ENCODE measurements around the gene RRP8. TPM values are rescaled to one million over a fixed set of nuclear protein-coding genes. Genes with fewer than 3 reads are reported as not detected.

The RRP8 gene
- total RNA-seq, 1 experiment from 2014 or later, result 10.1 TPM

GRCh38 chr11:6587360-6587953, 16.0 kb downstream of the RRP8 start:
- H3K4me1 ChIP-seq (replicated peaks; ENCODE audit: insufficient read depth), result no peaks in the 10 kb centered on the region
- no TSS peak for BruUV-seq (replicated peaks)
- H3F3A ChIP-seq (ENCODE audit: insufficient read depth, low read depth), result no peaks in the 10 kb centered on the region
- TF ChIP-seq EZH2 (IDR thresholded peaks at IDR 0.05; ENCODE audit: low read depth), result no peak
- no peak for TF ChIP-seq CTCF (conservative IDR thresholded peaks at IDR 0.05)
- H3K79me2 ChIP-seq (ENCODE audit: low read depth), result no peaks in the 10 kb centered on the region
- no peak for DNase-seq
- H3K9me2 ChIP-seq (ENCODE audit: insufficient read depth), result no peaks in the 10 kb centered on the region
- ChIA-PET CTCF (no interaction called here), POLR2A (ENCODE audit: unreplicated experiment) (no interaction called here)
- no peak overlapping the region for H2AFZ ChIP-seq
- no peaks in the 10 kb centered on the region for H3K36me3 ChIP-seq (ENCODE audit: low read depth)
- no peak overlapping the region for H3K4me2 ChIP-seq
- no peak overlapping the region for H3K27ac ChIP-seq
- no peak overlapping the region for H3K4me3 ChIP-seq
- H3K27me3 ChIP-seq (ENCODE audit: insufficient read depth, low read depth), result no peaks in the 10 kb centered on the region
- no peaks in the 10 kb centered on the region for H4K20me1 ChIP-seq (ENCODE audit: insufficient read depth)
- intact Hi-C loops (cut with micrococcal nuclease; ENCODE audit: unreplicated experiment), result no loop called here
- H3K9me3 ChIP-seq (ENCODE audit: insufficient read depth, low read depth), result no peaks in the 10 kb centered on the region; the same call in 1 of the 2 replicates

- no peak for DNase-seq
- TF ChIP-seq CTCF (conservative IDR thresholded peaks at IDR 0.05), result no peak
- no peak for TF ChIP-seq EZH2 (IDR thresholded peaks at IDR 0.05; ENCODE audit: low read depth)
- Histone ChIP-seq H3K27ac (no peak overlapping the region), H3K27me3 (ENCODE audit: insufficient read depth, low read depth) (no peaks in the 10 kb centered on the region), H3F3A (ENCODE audit: insufficient read depth, low read depth) (no peaks in the 10 kb centered on the region), H3K9me3 (ENCODE audit: insufficient read depth, low read depth) (no peaks in the 10 kb centered on the region; the same call in 1 of the 2 replicates), H3K4me2 (no peak overlapping the region), H3K79me2 (ENCODE audit: low read depth) (no peaks in the 10 kb centered on the region), H3K36me3 (ENCODE audit: low read depth) (no peaks in the 10 kb centered on the region), H3K4me3 (no peak overlapping the region), H3K9me2 (ENCODE audit: insufficient read depth) (no peaks in the 10 kb centered on the region), H3K4me1 (replicated peaks; ENCODE audit: insufficient read depth) (no peaks in the 10 kb centered on the region), H2AFZ (no peak overlapping the region), H4K20me1 (ENCODE audit: insufficient read depth) (no peaks in the 10 kb centered on the region)
- intact Hi-C loops (cut with micrococcal nuclease; ENCODE audit: unreplicated experiment), result no loop called here
- ChIA-PET POLR2A (ENCODE audit: unreplicated experiment) (no interaction called here), CTCF (no interaction called here)
- BruUV-seq (replicated peaks), result no TSS peak
These were observed 16.7 kb downstream of the RRP8 start for GRCh38 chr11:6586434-6587359.

- H3K36me3 ChIP-seq (ENCODE audit: low read depth), result no peaks in the 10 kb centered on the region
- H4K20me1 ChIP-seq (ENCODE audit: insufficient read depth), result no peaks in the 10 kb centered on the region
- CTCF ChIA-PET, result no interaction called here
- H3K27me3 ChIP-seq (ENCODE audit: insufficient read depth, low read depth), result no peaks in the 10 kb centered on the region
- no peak overlapping the region for H2AFZ ChIP-seq
- no peak overlapping the region for H3K27ac ChIP-seq
- intact Hi-C loops (cut with micrococcal nuclease; ENCODE audit: unreplicated experiment), result no loop called here
- H3K9me3 ChIP-seq (ENCODE audit: insufficient read depth, low read depth), result no peaks in the 10 kb centered on the region; the same call in 1 of the 2 replicates
- DNase-seq, result no peak
- no peak for TF ChIP-seq CTCF (conservative IDR thresholded peaks at IDR 0.05)
- no peak for TF ChIP-seq EZH2 (IDR thresholded peaks at IDR 0.05; ENCODE audit: low read depth)
- no peaks in the 10 kb centered on the region for H3K79me2 ChIP-seq (ENCODE audit: low read depth)
- POLR2A ChIA-PET (ENCODE audit: unreplicated experiment), result no interaction called here
- H3K9me2 ChIP-seq (ENCODE audit: insufficient read depth), result no peaks in the 10 kb centered on the region
- no peaks in the 10 kb centered on the region for H3K4me1 ChIP-seq (replicated peaks; ENCODE audit: insufficient read depth)
- no peaks in the 10 kb centered on the region for H3F3A ChIP-seq (ENCODE audit: insufficient read depth, low read depth)
- no peak overlapping the region for H3K4me2 ChIP-seq
- no peak overlapping the region for H3K4me3 ChIP-seq
- no TSS peak for BruUV-seq (replicated peaks)
These were observed 18.9 kb downstream of the RRP8 start for GRCh38 chr11:6584528-6584927.
